GM18868 (cell line): ENCODE results near the gene GSE1.

ENCODE experiments used
- ATAC-seq: cut with Tn5 transposase; IDR thresholded peaks from one replicate; pipeline ENCODE4 v1.9.1; 2021; ENCODE audit warnings: mild to moderate bottlenecking, moderate library complexity; ENCODE audit not compliant: unreplicated experiment

GSE1 gene

GRCh38 chr16:85573696-85574641 is 39.2 kb upstream of the GSE1 start:
- ATAC-seq, result no peak

GRCh38 chr16:85574672-85575475 is 38.2 kb upstream of the GSE1 start:
- no peak for ATAC-seq

GRCh38 chr16:85575920-85576319 is 37.2 kb upstream of the GSE1 start:
- ATAC-seq, result no peak

GRCh38 chr16:85576944-85577343 is 36.2 kb upstream of the GSE1 start:
- ATAC-seq, result no peak

GRCh38 chr16:85577899-85578598 is 35.1 kb upstream of the GSE1 start:
- no peak for ATAC-seq

- ATAC-seq, result no peak
Observed at GRCh38 chr16:85578599-85578948, 34.5 kb upstream of the GSE1 start.

GRCh38 chr16:85579191-85579590 is 33.9 kb upstream of the GSE1 start:
- ATAC-seq, result no peak

- ATAC-seq, result no peak
Observed at GRCh38 chr16:85579923-85580580, 33.1 kb upstream of the GSE1 start.

- ATAC-seq, result no peak
Observed at GRCh38 chr16:85580684-85581083, 32.4 kb upstream of the GSE1 start.

GRCh38 chr16:85582229-85582991 is 30.7 kb upstream of the GSE1 start:
- no peak for ATAC-seq

GRCh38 chr16:85583491-85584181 is 29.5 kb upstream of the GSE1 start:
- ATAC-seq, result no peak

- ATAC-seq, result no peak
Observed at GRCh38 chr16:85584267-85584666, 28.9 kb upstream of the GSE1 start.

- no peak for ATAC-seq
Observed at GRCh38 chr16:85584819-85585282, 28.3 kb upstream of the GSE1 start.

GRCh38 chr16:85585711-85586110 is 27.4 kb upstream of the GSE1 start:
- ATAC-seq, result no peak

- no peak for ATAC-seq
Observed at GRCh38 chr16:85586380-85587104, 26.6 kb upstream of the GSE1 start.

GRCh38 chr16:85587762-85588556 is 25.2 kb upstream of the GSE1 start:
- no peak for ATAC-seq

GRCh38 chr16:85588562-85589503 is 24.3 kb upstream of the GSE1 start:
- ATAC-seq, result no peak
